Neuronal stem cell (in vitro differentiated cells): Measurements from ENCODE around the gene MARCHF11.

Experiments used
- DNase-seq: peaks from one replicate; pipeline ENCODE4 v3.0.0-alpha.2; 2013; ENCODE audit warnings: low spot score
- H2AFZ ChIP-seq: one replicate; pipeline ENCODE4 v1.6.1; 2013; ENCODE audit warnings: mild to moderate bottlenecking, low read length, inconsistent platforms
- H2AK5ac ChIP-seq: 2 replicates; pipeline ENCODE4 v1.6.1; 2013; ENCODE audit warnings: low read depth, mild to moderate bottlenecking, inconsistent platforms, low read length, moderate library complexity, mixed read lengths
- H2BK120ac ChIP-seq: 2 replicates; pipeline ENCODE4 v1.6.1; 2013; ENCODE audit warnings: low read depth, mild to moderate bottlenecking, inconsistent platforms, low read length, moderate library complexity, mixed read lengths
- H2BK12ac ChIP-seq: one replicate; pipeline ENCODE4 v1.6.1; 2013; ENCODE audit warnings: low read length, inconsistent platforms
- H2BK15ac ChIP-seq: 2 replicates; pipeline ENCODE4 v1.6.1; 2013; ENCODE audit warnings: mild to moderate bottlenecking, low read length, inconsistent platforms, mixed read lengths
- H2BK5ac ChIP-seq: one replicate; pipeline ENCODE4 v1.6.1; 2013; ENCODE audit warnings: inconsistent platforms, mild to moderate bottlenecking, low read length, moderate library complexity
- H3K14ac ChIP-seq: one replicate; pipeline ENCODE4 v1.6.1; 2013; ENCODE audit warnings: low read length, inconsistent platforms
- H3K18ac ChIP-seq: 2 replicates; pipeline ENCODE4 v1.6.1; 2013; ENCODE audit warnings: low read length, inconsistent platforms
- H3K23ac ChIP-seq: 2 replicates; pipeline ENCODE4 v1.6.1; 2013; ENCODE audit warnings: low read depth, mild to moderate bottlenecking, mixed read lengths, low read length, inconsistent platforms; ENCODE audit not compliant: poor library complexity
- H3K27ac ChIP-seq: replicated peaks from 3 replicates; pipeline ENCODE4 v1.5.1; 2013; ENCODE audit warnings: low read length, inconsistent platforms
- H3K27me3 ChIP-seq, 3 experiments: 2 replicates each; pipeline ENCODE4 v1.6.1; 2013; ENCODE audit warnings: low read length in 3 of 3, mild to moderate bottlenecking in 2 of 3, inconsistent platforms in 1 of 3, low read depth in 1 of 3, mixed read lengths in 1 of 3, moderate library complexity in 1 of 3; ENCODE audit not compliant: control insufficient read depth in 3 of 3, insufficient read depth in 3 of 3
- H3K36me3 ChIP-seq, 2 donors: replicated peaks in 1 of 2; 2 replicates each; pipeline ENCODE4 v1.6.1; 2013; ENCODE audit warnings: low read length in 2 of 2; ENCODE audit not compliant: control insufficient read depth in 2 of 2, insufficient read depth in 2 of 2
- H3K4ac ChIP-seq: 2 replicates; pipeline ENCODE4 v1.6.1; 2013; ENCODE audit warnings: inconsistent platforms, mild to moderate bottlenecking, low read length, moderate library complexity
- H3K4me1 ChIP-seq, 2 donors: 1 replicate in 1 of 2; 2 replicates in 1 of 2; pipeline ENCODE4 v1.6.1; 2013; ENCODE audit warnings: low read length in 2 of 2, low read depth in 1 of 2; ENCODE audit not compliant: control insufficient read depth in 2 of 2, insufficient read depth in 1 of 2
- H3K4me2 ChIP-seq: one replicate; pipeline ENCODE4 v1.6.1; 2013; ENCODE audit warnings: mild to moderate bottlenecking, low read length, inconsistent platforms; ENCODE audit not compliant: insufficient read depth, poor library complexity, severe bottlenecking
- H3K4me3 ChIP-seq, 2 donors: 2 replicates each; pipeline ENCODE4 v1.5.1; 2013; ENCODE audit warnings: low read length in 2 of 2, mild to moderate bottlenecking in 2 of 2, inconsistent platforms in 1 of 2, moderate library complexity in 1 of 2
- H3K79me1 ChIP-seq: one replicate; pipeline ENCODE4 v1.6.1; 2013; ENCODE audit warnings: low read depth, mild to moderate bottlenecking, inconsistent platforms, low read length, moderate library complexity
- H3K9ac ChIP-seq: one replicate; pipeline ENCODE4 v1.6.1; 2013; ENCODE audit warnings: mild to moderate bottlenecking, low read depth, low read length, inconsistent platforms; ENCODE audit not compliant: poor library complexity
- H3K9me3 ChIP-seq, 2 donors: replicated peaks in 1 of 2; 2 replicates each; pipeline versions ENCODE3 to v1.6.1; 2013; ENCODE audit warnings: low read length in 2 of 2, mild to moderate bottlenecking in 2 of 2, inconsistent platforms in 1 of 2, low read depth in 1 of 2, mixed read lengths in 1 of 2, moderate library complexity in 1 of 2; ENCODE audit not compliant: control insufficient read depth in 2 of 2, insufficient read depth in 1 of 2
- H4K8ac ChIP-seq: one replicate; pipeline ENCODE4 v1.6.1; 2013; ENCODE audit warnings: low read depth, mild to moderate bottlenecking, inconsistent platforms, low read length, moderate library complexity
- H4K91ac ChIP-seq: one replicate; pipeline ENCODE4 v1.6.1; 2013; ENCODE audit warnings: low read length, low read depth, mild to moderate bottlenecking, inconsistent platforms; ENCODE audit not compliant: poor library complexity
- WGBS, 2 donors: extraction: QIAGEN DNeasy Blood & Tissue Kit; methylation state at CpG; one replicate each; pipeline ENCODE4 v1.1.7; 2013; ENCODE audit warnings: missing lambda C conversion rate in 2 of 2, mixed read lengths in 1 of 2; ENCODE audit not compliant: insufficient read length in 2 of 2, insufficient replicate concordance in 1 of 2; ENCODE audit errors: extremely low coverage in 2 of 2; 5-methylcytosine and 5-hydroxymethylcytosine counted together

Gene MARCHF11

GRCh38 chr5:16140417-16140816, 39.2 kb downstream of the MARCHF11 start:
- no peak overlapping the region for H3K23ac ChIP-seq

GRCh38 chr5:16137177-16137576, 42.4 kb downstream of the MARCHF11 start:
- no peak overlapping the region for H2BK5ac ChIP-seq
- no peak overlapping the region for H2BK15ac ChIP-seq
- no peak overlapping the region for H3K18ac ChIP-seq
- H3K79me1 ChIP-seq, result no peaks in the 10 kb centered on the region
- H3K27ac ChIP-seq, result no peak overlapping the region
- H2BK12ac ChIP-seq, result no peak overlapping the region
- no peak overlapping the region for H3K14ac ChIP-seq
- H3K9me3 ChIP-seq, result peaks cover 0 to 2% of the 10 kb centered on the region in 2 donors
- H3K4me3 ChIP-seq, result no peak overlapping the region
- no peaks in the 10 kb centered on the region for H3K27me3 ChIP-seq
- H4K8ac ChIP-seq, result no peak overlapping the region
- H3K4ac ChIP-seq, result no peak overlapping the region
- H3K23ac ChIP-seq, result no peak overlapping the region
- no peak for DNase-seq
- H3K36me3 ChIP-seq, result no peaks in the 10 kb centered on the region
- H3K4me2 ChIP-seq, result no peak overlapping the region
- no peak overlapping the region for H2AFZ ChIP-seq
- H2BK120ac ChIP-seq, result no peak overlapping the region
- no peak overlapping the region for H4K91ac ChIP-seq
- H2AK5ac ChIP-seq, result no peak overlapping the region
- no peak overlapping the region for H3K9ac ChIP-seq
- H3K4me1 ChIP-seq, result peaks cover 0 to 3% of the 10 kb centered on the region in 2 donors

More at GRCh38 chr5:16140417-16140816, 39.2 kb downstream of the MARCHF11 start:
- H3K4me1 ChIP-seq, result no peaks in the 10 kb centered on the region
- H2AK5ac ChIP-seq, result no peak overlapping the region
- no peak overlapping the region for H2BK15ac ChIP-seq
- H3K27ac ChIP-seq, result no peak overlapping the region
- WGBS, 2 donors, result 100% methylated on average over 1 of the region's 3 CpGs
- H3K4ac ChIP-seq, result no peak overlapping the region
- H3K79me1 ChIP-seq, result no peaks in the 10 kb centered on the region
- H3K9me3 ChIP-seq, result peaks cover 0 to 2% of the 10 kb centered on the region in 2 donors
- no peak overlapping the region for H2BK12ac ChIP-seq
- H3K4me2 ChIP-seq, result no peak overlapping the region
- no peak overlapping the region for H2BK120ac ChIP-seq
- no peaks in the 10 kb centered on the region for H3K36me3 ChIP-seq
- H4K8ac ChIP-seq, result no peak overlapping the region
- H3K18ac ChIP-seq, result no peak overlapping the region
- H4K91ac ChIP-seq, result no peak overlapping the region
- no peak overlapping the region for H3K9ac ChIP-seq
- no peak overlapping the region for H2BK5ac ChIP-seq
- no peaks in the 10 kb centered on the region for H3K27me3 ChIP-seq
- H3K14ac ChIP-seq, result no peak overlapping the region
- no peak for DNase-seq
- no peak overlapping the region for H3K4me3 ChIP-seq
- H2AFZ ChIP-seq, result no peak overlapping the region

GRCh38 chr5:16135506-16135905, 44.1 kb downstream of the MARCHF11 start:
- Histone ChIP-seq H3K27ac (no peak overlapping the region), H2BK12ac (no peak overlapping the region), H3K4me2 (no peak overlapping the region), H3K4me1 (peaks cover 0 to 3% of the 10 kb centered on the region in 2 donors), H3K4me3 (no peak overlapping the region), H3K9me3 (peaks cover 0 to 2% of the 10 kb centered on the region in 2 donors), H4K8ac (no peak overlapping the region), H2BK15ac (no peak overlapping the region), H3K36me3 (no peaks in the 10 kb centered on the region), H3K4ac (no peak overlapping the region), H3K23ac (no peak overlapping the region), H4K91ac (no peak overlapping the region), H3K14ac (no peak overlapping the region), H2BK5ac (no peak overlapping the region), H3K79me1 (no peaks in the 10 kb centered on the region), H2BK120ac (no peak overlapping the region), H3K27me3 (no peaks in the 10 kb centered on the region), H3K18ac (no peak overlapping the region), H3K9ac (no peak overlapping the region), H2AK5ac (no peak overlapping the region), H2AFZ (no peak overlapping the region)
- 75 to 80% methylated on average over 1 of the region's 3 CpGs for WGBS, 2 donors
- DNase-seq, result no peak

GRCh38 chr5:16135003-16135402, 44.6 kb downstream of the MARCHF11 start:
- Histone ChIP-seq H4K91ac (no peak overlapping the region), H2AFZ (no peak overlapping the region), H3K4me1 (peaks cover 0 to 3% of the 10 kb centered on the region in 2 donors), H3K27ac (no peak overlapping the region), H2AK5ac (no peak overlapping the region), H3K4me3 (no peak overlapping the region), H3K36me3 (no peaks in the 10 kb centered on the region), H4K8ac (no peak overlapping the region), H3K27me3 (no peaks in the 10 kb centered on the region), H3K9me3 (peaks cover 0 to 2% of the 10 kb centered on the region in 2 donors), H3K23ac (no peak overlapping the region), H2BK15ac (no peak overlapping the region), H2BK5ac (no peak overlapping the region), H3K18ac (no peak overlapping the region), H3K4me2 (no peak overlapping the region), H2BK12ac (no peak overlapping the region), H3K14ac (no peak overlapping the region), H2BK120ac (no peak overlapping the region), H3K79me1 (no peaks in the 10 kb centered on the region), H3K4ac (no peak overlapping the region), H3K9ac (no peak overlapping the region)
- WGBS, 2 donors, result no CpG with 5 or more reads among the region's 1 CpG
- DNase-seq, result peak; percentile 4
